HG03064 (cell line): ENCODE results near the gene LHCGR.
"Not testable (repeated sequence)": the region's sequence is repeated elsewhere in the genome, so short reads cannot be mapped to it uniquely, and the experiment has no call there.

Experiments
- ATAC-seq: cut with Tn5 transposase; IDR thresholded peaks from one replicate; pipeline ENCODE4 v1.9.1; 2021; ENCODE audit warnings: low read depth; ENCODE audit not compliant: unreplicated experiment

LHCGR gene

DNA sequence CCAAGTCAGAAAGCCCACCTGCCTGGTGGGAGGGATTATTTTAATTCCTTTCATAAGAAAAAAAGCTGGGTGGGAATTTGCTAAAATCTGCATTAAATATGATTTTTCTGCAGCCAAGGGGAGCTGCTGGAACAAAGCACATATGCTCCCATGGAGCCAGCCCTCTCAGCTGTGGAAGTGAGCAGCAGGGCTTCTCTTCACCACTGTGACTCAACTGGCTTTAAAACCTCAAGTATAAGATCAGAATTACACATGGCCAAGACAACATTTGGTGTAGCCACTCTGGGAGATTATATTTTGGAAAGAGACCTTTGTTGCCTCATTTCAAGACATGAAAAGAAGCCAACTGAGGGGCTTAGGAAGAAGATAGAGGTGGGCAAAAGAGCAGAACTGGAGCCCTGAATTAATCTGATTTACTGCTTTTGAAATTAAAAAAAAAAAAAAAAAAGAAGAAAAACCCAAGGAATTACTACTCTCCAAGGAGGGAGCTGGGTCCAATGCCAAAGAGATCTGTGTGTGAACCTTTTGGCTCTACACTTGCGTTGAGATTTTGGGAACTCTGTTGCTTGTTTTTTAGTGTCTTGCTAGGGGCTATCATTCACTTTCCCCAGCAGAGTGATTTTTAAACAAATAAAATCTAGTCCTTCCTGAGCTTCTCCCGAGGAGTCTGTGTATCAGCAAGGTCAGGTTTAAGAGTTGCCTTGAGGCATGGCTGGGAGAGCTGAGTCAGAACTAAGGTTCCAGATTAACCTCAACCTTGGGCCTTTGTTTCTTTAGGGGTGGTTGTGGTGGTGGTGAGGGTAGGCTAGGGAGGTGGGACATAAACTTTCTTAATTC is 6.0 kb downstream of the LHCGR start:
- ATAC-seq = peak; percentile 39

DNA sequence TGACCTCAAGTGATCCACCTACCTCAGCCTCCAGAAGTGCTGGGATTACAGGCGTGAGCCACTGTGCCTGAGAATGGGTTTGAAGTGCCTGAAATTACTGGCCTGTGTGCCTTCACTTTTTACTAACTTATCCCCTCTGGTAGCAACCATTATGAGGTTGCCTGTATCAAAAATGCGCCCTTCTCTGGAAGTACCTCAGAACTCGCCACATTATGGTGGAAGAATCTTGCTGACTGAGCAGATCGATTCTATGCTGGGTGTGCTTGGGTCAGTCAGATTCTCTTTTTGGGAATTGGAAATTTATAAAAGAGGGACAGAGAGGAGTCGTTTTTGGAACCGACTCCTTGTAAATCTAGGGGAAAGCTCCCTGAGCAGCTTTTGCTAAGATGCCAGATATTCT is 8.2 kb downstream of the LHCGR start:
- no peak for ATAC-seq

DNA sequence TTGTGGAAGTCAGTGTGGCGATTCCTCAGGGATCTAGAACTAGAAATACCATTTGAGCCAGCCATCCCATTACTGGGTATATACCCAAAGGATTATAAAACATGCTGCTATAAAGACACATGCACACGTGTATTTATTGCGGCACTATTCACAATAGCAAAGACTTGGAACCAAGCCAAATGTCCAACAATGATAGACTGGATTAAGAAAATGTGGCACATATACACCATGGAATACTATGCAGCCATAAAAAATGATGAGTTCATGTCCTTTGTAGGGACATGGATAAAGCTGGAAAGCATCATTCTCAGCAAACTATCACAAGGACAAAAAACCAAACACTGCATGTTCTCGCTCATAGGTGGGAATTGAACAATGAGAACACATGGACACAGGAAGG is 16.3 kb downstream of the LHCGR start:
- ATAC-seq = not testable (repeated sequence)

DNA sequence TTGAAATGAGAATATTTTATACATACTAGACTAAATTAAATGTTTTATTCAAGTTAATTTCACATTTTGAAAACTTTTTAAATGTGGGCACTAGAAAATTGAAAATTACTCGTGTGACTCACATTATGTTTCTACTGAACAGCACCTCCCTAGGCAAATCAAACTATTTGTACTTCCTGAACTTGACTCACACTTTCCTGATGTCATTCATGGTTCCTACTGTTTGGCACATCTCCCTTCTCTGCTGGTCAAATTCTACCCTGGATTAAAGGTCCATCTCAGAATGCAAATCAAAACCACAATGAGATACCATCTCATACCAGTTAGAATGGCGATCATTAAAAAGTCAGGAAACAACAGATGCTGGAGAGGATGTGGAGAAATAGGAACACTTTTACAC is 16.7 kb downstream of the LHCGR start:
- no peak for ATAC-seq

DNA sequence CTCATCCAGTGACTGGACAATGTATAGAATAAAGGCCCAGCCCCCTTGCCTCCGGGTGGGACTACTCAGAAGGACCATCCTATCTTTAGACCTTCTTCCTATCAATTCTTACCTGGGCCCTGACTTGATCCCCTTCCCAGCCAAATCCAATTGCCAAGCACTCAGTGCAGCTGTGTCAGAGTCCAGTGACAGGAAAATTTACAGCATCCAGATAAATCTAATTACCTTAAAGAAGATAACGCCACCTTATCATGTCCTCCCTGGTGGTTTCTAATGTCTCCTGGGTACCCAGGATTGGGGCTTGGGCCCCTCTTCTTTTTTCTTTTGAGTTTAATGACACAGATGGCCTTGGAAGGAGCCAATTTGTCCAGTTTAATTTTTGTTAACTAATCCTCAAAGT is 19.3 kb downstream of the LHCGR start:
- no peak for ATAC-seq

DNA sequence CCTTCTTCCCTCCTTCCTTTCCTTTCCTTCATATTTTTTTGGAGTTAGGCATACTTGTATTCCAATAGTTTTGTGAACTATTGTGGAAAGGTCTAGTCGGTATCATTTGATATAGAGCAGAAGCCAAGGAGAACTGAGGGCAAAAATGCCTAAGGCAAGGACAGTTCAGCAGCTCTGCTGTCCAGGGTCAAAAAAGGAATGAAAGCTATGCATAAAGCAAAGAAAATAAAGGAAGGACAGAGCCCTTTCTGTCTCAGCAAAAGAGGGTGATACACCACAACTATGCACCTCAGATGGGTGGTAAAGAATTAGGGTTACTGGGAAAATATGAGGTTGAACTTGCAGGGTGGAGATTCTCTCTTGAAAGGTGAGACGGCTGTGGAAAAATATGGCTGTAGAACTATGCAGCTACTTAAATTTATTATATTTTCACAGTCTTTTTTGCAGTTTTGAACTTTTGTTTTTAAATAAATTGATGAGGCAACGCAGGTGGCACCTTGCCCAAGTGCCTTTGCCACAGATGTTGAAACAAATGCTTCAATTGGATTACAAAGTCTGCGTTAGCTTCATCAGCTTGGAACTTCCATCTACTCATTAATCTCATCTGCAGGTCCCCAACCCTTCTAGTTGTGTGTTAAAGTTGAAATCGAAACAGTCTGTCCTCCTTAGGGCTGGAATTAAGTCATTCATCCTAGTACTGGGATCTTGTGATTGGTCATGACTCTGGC is 20.8 kb downstream of the LHCGR start:
- ATAC-seq = no peak

DNA sequence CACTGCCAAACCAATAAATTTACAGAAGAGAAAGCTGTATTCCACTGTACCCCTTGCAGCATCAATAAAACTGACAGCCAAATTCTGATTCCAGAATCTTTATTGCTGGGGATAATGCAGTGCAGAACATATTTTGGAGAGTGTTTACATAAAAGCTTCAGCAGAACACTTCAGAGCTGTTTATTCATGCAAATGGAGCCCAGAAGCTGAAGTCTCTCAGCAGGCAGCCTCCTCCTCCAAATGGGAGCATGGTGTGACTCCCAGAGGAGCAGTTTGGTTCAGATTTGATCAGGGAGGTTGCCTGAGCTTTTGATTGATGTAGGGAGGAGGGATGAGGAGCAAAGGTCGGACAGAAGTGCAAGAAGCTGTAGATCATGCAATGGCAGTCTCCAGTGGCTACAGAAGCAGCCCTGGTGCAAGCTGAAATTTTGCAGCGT is 22.4 kb downstream of the LHCGR start:
- ATAC-seq = no peak

DNA sequence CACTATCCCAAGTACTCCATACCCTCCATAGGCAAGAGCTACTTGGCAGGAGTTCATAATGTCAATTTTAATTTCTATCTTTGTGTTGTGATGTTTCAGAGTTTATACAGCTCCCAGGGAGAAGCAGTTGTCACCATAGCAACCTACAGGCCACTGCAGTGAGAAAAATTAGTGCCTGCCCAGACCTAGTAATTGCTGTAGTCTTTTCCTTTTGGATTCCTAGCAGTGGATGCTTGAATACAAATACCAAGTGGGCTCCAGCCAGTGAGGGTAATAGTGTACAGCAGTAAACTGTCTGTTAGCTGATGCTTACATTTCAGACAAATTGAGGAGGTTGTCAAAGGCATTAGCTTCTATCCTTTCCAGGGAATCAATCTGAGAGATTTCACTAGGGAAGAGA is 26.7 kb downstream of the LHCGR start:
- ATAC-seq = no peak

DNA sequence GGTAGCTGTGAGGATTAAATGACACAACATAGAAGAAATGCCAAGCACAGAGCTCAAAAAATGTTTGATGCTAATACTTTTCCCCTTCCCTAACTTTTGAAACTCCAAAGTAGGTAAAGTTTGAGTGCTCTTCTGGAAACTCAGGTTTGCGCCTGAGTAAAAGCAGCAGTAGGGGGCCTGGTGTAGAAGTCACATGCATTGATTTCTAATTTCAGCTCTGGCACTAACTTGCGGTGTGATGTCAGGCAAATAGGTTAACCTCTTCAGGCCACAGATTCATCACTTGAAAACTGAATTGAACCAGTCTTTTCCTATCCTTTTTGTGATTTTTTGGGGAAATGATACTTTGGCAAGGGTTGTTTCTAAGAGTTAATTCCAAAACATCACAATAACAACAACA is 27.2 kb downstream of the LHCGR start:
- ATAC-seq = no peak

DNA sequence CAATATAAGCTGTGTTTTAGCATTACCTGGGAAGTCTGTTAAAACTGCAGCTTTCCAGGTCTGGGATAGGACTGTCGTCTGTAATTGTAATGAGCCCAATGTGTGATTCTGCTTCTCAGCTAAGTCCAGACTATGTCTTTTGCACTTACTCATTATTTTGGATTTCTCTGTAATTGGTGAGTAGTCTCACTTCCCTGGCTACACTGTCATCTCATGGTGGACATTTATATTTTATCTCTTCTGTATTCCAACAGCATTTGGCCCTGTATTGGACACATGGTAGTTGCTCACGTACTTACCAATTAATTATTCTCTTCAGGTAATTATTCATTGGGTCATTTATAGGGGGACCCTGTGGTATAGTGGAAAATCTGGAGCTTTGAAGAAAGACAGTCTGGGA is 28.0 kb downstream of the LHCGR start:
- no peak for ATAC-seq

DNA sequence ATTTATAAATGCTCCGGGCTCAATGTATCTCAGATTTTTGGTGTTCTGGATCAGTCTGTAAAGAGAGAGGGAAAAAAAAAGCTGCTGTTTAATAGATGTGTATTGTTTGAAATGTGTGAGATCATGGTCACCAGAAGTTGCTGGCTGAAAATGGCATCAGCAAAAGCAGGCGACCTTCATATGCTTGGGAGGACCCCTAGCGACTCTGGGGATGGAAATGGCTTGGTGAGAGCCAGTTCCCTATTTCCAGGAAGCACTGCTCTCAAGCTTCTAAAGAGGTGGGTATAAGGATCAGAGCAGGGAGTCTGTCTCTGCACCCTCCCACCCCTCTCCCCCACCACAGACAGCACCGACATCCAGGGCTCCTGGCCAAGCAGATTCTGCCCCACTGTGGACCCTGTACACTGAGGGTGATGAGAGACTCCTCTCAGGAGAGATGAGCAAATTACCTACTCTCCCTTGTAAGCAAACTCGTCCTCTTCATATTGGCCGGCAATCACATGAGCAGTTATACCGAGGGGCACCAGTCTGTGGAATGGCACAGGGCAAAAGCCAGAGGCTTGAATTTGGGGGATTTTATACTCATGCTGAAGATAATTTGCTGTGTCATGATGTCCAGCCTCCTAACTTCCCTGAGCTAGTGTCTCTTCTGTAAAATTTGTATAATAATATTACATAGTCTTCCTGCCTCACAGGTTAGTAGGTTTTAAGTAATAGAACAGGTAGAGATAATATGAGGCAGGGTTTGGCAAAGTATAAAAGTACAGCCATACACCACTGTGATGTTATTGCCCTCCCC is 29.6 kb downstream of the LHCGR start:
- no peak for ATAC-seq

DNA sequence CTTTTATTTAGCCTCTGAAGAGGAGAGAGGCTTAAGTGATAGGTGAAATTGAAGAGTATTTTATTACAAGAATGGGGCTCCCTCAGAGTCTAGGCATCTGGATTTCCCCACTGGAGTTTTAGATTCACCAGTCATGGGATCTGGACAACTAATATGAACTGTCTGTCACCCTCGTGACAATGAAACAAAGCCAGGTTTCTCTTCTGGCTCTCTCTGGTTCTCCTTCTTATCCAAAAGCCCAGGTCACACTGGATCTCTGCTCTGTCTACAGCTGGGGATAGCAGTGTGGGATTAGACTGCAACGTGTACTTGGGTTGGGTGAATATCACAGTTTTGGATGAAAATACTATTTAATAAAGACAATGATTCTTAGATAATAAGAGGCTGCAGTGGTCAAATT is 31.2 kb downstream of the LHCGR start:
- no peak for ATAC-seq

DNA sequence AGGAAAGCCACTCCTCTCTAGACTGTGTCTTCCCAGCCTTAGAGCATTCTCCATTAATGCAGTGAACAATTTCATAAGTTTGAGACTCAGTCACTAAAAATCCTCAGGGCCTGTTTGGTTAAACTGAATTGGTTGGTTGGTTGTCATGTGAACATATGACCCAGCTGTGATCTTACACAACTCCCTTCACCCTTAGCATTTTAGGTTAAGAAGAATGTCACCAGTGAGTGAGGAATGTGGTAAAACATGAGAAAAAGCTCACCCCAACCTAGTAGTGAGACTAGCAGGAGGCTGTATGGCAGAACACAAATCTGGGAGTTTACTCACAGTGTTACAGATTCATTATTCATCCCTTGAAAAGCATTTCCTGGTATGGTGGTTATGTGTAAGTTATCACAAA is 32.4 kb downstream of the LHCGR start:
- no peak for ATAC-seq

DNA sequence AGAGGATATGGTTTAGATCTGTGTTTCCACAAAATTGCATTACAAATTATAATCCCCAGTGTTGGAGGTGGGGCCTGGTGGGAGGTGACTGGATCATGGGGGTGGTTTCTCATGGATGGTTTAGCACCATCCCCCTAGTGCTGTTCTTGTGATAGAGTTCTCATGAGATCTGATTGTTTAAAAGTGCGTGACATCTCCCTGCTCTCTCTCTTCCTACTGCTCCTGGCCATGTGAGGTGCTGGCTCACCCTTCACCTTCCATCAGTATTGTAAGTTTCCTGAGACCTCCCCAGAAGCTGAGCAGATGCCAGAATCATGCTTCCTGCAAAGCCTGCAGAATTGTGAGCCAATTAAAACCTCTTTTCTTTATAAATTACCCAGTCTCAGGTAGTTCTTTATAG is 33.1 kb downstream of the LHCGR start:
- no peak for ATAC-seq

DNA sequence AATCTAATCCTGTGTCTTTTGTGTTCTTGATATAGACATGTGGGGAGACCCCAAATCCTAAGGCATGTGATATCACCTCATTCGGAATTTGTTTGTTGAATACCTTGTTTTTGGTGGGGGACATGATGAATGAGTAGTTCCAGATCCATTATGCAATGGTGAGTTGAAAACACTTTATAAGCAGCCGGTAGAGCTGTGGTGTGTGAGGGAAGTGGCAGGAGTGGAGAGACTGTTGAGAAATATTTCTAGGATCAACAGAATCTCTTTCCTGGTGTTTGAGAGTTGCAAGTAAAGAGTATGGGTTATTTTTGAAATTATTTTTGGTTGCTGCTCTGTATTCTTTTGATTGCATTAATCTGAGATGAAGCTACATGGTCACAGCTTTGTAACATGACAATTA is 34.4 kb downstream of the LHCGR start:
- ATAC-seq = no peak

DNA sequence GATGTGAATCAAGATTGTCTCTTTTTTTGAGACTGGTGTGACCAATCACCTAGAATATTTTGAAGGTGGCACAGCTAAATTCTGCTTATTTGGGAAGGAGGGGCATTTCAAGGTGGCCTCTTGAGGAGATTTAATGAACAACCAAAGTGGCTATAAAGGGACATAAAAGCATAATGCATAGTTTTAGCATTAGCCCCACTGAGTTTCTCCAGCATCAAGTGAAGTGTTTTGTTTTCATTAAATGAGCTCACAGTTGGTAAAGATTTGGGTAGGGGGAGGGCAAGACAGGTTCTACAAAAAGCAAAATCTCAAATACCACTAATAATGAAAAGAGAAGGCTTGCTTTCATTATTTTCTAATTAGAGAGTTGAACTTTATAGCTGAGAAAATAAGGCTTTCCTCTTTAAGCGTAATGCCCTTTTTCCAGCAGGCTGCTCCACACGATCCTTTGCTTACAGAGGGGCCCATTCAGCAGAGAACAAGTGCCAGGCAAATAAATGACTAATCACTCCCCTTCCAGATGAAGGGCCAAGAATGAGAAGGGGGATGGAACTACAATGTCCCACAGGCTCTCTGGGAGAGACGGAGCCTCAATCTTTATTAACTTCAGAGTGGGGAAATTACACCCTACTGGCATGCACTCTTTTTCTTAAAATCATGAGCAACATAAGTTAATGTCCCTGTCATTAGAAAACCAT is 35.9 kb downstream of the LHCGR start:
- ATAC-seq = no peak

DNA sequence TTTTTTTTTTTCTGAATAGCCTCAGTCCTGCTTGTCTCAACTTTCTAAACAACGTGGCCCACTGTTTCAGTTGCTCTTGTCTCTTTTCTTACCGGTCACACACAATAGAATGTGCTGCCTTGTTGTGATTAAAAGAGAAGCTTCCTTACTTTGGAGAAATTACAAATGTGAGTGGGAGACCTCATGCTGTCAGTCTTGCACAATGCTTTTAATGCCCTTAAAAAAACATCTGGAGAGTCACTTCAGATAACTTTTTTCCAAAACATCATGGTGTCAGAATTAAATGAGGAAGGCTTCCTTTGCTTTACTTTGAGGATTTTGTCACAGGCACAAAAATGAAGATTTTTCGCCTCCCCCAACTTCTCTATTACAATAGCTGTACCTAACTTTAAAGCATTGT is 37.7 kb downstream of the LHCGR start:
- ATAC-seq = no peak

DNA sequence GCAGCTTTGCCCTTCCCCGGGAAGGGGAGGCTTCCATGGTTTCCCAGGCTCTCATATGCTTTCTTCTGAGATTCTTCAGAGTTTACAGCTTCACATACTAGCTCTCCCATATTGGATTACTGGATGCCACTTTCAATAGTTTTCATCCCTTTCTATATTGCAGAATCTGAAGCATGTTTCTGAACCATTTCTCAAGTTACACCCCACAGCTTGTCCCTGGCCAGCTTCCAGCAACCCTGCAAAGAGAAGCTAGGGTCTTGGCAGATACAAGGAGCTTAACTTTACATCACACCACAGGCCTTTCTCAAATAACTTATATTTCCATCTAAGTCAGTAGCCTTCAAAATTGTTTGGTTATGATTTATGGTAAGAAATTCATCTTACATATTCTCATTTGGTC is 39.6 kb downstream of the LHCGR start:
- no peak for ATAC-seq

DNA sequence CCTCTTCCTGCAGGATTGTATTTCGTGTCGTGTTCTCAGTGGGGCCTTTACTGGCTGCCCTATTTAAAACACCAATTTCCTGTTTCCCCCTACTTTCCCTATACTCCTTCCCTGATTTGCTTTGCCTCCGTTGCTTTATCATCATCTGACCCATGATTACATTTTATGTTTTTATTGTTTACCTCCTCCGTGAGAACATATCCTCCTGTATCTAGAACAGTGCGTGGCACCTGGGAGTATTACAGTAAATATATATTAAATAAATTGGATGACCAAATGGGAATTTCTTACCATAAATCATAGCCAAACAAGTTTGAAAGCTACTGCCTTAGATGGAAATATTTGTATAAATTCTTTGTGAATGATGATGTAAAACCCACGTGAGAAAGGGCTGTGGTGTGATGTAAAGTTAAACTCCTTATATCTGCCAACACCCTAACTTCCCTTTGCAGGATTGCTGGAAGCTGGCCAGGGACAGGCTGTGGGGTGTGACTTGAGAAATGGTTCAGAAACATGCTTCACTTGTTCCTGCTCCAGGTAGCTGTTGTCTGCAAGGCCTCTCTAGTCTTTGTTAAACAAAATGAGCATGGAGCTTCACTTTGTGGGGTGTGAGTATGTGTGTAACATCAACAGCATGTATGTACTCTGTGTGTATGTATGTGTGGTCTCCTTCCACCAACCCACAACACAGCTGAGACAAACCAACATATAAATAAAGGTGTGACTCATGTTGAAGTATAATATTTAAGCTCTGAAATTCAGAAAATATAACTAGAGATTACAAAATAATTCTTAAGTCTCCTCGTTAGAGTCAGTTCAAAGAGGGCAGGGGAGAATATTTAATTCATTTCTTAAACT is 40.3 kb downstream of the LHCGR start:
- no peak for ATAC-seq

DNA sequence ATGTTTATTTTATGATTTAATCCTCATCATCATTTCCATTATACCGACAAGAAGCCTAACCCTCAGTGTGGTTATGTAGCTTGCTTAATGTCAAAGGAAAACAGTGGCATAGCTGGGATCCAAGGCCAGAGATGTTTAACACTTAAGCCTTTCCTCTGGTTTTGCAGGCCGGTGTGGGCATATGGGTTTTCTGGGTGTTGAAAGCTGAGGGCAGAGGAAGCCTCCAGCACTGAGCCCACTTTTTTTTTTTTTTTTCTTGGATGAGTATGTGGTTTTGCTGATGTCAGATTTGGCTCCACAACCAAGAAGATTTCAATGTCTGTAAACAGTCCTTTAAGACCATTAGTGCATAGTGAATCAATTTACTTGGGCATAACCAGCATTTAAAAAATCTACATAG is 41.3 kb downstream of the LHCGR start:
- ATAC-seq = no peak
